SW480 (cell line): ENCODE results near the gene MDC1.

Source experiments
- DNase-seq: peaks from one replicate; pipeline ENCODE4 v3.0.0-alpha.2; 2016; ENCODE audit warnings: low spot score

MDC1 gene

DNA sequence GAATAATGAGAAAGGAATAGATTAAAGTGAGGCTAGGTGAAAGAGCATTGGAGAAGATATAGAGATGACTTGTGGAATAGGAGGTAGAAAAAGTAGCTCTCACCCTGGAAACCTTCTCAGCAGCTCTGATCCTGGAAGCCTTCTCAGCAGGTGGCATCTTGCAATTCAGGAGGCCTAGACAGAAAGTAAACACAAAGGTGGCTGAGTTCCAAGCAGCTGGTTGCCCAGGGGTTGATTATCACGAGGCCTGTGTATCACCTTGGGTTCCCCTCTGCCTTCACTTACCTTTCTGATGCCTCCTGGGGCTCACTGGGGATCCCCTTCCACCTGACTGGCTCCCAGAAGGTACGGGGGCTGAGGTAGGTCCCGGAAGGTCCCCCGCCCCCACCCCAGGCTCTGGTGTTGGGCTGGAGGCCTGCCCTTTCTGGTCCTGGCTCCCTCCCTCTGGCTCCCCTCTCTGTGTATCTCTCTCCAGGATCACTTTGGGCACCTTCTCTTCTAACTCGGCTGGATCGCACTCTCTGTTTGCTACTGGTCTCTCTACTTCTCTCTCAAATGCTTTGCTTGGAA is 9.7 kb downstream of the MDC1 start:
- no peak for DNase-seq

DNA sequence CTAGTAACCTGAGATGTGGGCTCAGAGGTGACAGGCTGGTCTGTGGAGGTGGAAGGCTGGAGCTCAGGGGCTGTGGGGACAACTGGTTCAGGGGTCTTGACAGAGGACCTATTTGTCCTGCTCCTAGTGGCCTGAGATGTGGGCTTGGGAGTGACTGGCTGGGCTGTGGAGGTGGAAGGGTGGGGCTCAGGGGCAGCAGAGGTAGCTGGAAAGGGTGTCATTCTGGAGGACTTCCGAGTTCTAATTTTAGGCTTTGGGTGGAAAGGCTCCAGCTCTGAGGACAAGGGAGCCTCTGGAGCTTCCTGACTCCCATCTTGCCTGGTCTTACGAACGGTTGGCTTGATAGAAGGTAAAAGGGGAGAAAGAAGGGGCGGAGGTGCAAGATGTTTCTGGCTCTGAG is 11.5 kb downstream of the MDC1 start:
- DNase-seq, result no peak

DNA sequence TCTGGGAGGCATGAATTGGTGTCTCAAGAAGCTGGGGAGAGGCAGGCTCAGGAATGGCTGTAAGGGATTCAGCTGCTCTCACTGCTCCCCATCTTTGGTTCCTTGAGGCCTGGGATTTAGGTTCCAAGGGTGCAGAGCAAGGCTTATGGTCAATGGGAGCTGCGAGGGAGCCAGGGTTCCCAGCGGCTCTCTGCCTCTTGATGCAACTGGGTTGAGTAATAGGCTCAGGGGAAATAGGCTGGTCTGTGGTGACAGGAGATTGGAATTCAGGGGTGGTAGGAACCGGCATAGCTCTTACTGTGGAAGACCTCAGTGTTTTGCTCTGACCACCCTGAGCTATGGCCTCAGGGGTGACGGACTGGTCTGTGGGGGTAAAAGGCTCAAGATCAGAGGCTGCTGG is 13.3 kb downstream of the MDC1 start:
- no peak for DNase-seq

DNA sequence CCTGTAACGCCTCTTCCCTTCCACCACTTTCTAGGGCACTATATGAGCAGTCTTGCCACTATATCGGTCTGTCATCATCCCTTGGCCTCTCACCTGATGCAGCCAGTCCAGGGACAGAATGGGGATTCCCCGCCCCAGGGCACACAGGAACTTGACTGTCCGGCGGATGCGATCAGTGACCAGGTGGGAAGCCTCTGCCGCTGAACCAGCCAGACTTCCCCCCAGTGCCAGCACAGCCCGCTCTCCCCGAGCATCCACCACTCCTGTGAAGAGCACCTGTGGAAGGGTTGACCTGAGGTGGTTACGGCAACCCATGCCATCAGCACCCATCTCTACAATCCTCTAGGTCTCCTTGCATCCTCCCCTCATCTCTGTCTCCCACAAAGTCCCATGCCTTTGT is 14.1 kb downstream of the MDC1 start:
- DNase-seq, result no peak

DNA sequence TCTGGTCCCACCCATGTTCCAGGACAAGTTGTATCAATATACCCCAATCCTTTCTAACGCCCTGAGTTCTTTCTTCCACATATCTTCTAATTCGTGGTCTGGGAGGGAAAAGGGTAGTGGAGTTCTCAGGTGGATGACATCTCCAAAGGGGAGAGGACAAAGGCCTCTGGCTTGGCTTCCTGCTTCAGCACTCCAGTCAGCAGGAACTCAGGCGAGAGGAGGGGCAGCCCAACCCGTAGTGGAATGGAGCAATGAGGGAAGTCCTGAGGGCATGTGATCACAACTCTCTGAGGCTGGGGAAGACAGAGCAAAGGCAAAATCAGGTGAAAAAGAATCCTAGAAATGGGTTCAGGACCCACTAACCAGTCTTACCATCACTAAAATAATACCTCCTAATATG is 16.7 kb downstream of the MDC1 start:
- DNase-seq, result no peak

DNA sequence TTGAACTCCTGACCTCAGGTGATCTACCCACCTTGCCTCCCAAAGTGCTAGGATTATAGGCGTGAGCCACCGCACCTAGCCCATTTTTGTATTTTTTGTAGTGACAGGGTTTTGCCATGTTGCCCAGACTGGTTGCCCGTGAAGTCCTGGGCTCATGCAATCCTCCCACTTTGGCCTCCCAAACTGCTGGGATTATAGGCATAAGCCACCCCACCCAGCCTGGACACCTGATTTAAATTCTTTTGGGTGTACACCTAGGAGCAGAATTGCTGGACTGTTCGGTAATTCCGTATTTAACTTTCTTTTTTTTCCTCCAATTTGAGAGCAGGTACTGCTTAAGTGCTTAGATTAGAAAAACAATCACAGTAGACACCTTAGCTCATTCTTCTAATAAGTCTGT is 20.6 kb downstream of the MDC1 start:
- DNase-seq, result no peak

DNA sequence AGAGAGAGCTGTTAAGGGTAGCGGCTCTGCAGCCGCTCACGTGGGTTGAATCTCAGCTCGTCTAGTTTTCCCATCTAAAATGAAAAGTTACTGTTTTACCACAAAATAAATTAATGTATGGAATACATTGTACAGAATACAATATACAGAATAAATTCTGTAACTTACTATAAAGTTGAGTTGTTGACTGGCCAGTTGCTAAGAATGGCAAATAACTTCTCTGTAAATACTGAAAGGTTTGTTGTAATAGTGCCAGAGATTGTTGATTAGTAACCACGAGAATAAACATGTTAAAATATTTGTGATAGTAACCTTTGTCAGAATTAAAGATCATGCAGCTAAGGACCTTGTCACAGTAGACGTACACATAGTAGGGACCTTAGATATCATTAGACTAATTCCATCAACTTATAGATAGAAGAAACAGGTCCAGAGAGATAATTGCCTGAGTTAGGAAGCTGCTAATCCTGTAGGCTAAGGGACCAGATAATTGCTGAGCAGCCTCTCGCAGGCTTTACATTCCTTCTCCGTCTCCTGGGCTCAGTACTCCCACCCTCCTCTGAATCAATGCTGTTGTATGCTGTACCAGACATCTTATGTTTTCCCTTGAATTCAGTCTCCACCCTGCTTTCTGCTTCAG is 25.8 kb downstream of the MDC1 start:
- DNase-seq, result no peak

DNA sequence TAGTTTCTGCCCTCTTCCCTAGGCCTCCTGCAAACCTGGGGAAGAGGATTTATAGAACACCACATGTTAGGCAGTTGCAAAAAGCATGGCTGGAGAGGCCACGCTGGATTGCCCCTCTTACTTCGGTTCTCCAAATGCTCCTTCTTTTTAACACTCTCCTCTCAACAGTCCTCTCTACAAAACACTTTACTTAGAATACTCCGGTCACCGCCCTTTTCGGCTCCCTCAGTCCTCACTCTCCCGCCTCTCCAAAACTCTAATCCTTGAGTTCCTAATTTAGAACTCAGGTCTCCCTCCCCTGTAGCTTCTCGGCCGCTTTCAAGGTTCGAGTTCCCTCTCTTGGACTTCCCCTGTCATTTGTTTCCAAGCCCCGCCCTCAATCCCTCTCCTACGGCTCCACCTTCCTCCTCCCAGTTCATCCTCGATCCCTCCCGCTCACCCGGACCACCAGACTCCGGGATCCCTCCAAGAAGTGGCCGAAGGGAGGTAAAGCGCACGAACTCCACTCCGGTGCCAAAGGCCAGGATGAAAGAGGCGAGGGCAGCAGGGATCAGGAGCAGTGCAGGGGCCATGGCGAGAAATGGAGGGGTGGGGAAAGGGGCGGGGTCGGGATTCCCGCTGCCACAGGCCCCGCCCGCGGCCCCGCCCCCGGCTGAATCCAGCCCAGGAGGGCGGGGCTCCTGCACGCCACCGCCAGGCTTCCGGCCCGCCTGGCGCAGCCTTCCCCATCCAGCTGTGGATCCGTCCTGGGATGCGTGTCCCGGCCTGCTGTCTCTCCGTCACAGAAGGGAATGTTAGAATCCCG is 26.5 kb downstream of the MDC1 start, which contains the start of gene NRM:
Gene NRM, minus strand, starts transcription at position 582 of the 805 bp plus-strand sequence. Its CDS starts 10 bp downstream, at position 572.
- peak; percentile 78 for DNase-seq

DNA sequence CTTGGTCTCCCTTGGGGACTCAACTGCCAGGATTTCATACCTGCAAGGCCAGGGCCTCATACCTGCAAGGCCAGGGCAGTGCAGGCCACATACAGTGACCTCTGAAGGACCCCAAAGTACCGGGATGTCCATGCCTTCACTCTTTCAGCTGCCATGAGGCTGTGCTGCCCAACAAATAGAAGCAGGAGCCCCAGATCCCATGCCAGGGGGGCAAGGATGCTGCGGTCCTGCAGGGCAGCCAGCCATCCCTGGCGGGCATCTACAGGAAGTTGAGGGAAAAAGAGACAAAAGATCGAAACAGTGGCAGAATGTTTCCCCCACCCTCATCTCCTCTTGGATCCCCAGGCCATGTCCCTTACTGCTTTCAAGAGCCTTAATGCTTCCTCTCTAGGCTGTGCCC is 27.1 kb downstream of the MDC1 start:
- no peak for DNase-seq

DNA sequence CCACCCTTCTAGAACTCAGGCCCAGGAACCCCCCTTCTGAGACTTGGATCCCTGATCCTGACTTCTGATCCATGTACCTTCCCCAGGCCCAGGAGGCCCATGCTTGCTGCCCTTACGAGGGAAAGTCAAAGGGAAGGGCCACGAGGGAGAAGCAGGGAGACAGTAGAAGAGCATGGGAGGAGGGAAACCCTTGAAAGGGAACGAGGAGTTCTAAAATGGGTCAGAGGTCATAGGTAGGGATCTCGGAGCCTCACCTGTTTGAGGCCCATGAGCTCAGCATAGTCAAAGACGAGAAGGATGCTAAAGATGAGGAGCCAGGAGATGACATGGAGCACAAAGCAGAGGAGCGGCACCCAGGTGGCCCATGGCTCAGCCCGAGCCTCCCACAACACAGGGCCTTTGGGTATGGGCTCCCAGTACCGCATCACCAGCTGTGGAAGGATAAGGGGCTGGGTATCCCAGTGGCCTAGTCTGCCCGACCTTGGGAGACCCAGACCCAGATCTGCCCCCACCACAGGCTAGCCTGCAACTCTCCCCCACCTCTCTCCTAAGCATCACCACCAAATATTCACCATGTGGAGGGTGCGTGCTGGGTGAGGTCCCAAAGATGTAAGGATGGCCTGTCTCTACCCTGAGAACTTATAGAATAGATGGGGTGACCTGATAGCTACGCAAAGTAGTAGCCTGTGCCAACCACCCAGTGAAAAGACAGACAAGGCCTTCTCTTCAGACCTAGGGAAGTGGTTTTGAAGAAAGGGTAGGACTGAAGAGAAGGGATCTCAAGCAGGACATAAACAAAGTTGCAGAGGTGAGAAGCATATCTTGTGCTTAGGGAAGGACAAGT is 27.8 kb downstream of the MDC1 start:
- no peak for DNase-seq

DNA sequence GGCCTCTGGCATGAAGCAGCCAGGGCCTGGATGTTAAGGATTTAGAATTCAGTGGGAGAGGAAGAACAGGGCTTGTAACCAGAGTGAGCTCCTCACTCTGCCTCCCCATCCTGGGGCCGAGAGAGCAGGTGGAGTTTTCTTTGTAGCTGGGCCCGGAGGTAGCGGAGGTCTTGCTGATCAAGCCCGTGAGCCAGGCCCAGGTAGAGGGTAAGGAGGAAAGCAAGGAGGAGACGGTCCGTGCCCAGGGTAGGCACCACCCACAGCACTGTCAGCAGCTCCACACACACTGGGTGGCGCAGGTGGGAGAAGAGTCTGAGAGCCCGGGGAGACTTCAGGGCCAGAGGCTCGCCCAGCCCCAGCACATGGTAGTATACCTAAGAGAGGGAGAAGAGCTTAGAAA is 28.5 kb downstream of the MDC1 start:
- no peak for DNase-seq

DNA sequence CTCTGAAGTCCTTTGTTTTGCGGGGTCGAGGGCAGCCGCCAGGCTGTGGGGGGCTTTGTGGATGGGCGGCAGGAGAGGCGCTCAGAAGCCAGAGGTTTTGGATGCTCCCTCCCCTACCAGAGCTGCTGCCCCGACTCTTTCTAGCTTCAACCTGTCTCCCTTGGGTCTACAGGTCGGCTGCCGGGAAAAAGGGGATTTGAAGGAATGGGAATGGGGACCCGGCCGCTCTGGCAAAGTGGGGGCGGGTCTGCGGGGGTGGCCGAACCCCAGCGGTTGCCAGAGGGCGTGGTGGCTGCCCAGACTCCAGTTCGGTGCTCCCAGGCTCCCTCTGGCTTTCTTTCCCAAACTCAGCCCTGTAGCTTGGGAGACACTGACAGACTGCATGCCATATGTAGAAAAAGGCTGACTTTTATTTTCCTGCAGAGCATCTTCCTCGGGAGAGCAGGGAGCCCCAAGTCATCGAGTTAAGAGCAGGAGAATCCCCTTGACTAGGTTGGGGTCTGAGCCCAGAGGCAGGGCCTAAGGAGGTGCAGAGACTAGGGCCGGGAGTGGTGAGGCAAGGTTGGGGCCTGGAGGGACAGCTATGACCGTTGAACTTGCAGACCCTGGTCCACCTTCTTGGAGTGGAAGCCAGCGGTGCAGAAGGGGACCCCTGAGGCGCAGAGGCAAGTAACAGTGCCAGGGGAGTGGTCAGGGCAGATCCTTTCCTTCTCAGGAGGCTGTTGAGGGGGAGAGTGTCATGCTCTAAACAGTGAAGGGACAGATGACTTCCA is 29.2 kb downstream of the MDC1 start:
- peak; percentile 35 for DNase-seq

DNA sequence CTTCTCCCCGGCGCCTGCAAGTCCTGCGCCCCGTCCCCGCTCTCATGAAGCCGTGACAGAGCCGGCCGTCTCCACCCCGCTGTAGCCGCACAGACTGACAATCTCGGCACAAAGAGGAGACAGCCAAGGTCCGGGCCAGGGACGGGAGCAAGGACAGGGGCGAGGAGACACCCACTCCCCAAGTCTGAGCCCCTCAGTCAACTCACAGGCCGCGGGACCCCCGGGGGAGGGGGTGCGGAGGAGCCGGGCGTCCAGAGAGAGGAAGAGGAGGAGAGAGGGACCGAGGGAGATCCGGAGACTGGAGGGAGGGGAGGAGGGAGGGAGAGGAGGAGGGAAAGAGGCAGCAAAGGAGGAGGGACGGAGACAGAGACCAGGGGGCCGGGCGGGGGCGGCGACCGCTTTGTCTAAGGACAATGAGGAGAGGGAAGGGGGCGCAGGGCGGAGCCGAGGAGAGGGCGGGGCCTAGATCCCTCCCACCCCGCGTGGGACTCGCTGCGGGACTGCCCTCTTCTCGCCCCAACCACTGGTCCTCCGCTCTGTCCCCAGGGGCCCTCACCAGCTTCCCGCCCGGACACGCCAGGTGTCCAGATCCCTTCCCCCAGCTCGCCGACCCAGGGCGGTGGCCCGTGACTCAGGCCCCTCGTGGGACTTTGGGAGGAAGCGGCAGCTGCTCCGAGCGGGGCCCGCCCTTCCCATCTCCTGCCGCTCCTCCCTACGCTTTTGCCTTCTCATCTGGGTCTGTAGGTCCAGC is 30.0 kb downstream of the MDC1 start:
- DNase-seq, result peak; percentile 91

DNA sequence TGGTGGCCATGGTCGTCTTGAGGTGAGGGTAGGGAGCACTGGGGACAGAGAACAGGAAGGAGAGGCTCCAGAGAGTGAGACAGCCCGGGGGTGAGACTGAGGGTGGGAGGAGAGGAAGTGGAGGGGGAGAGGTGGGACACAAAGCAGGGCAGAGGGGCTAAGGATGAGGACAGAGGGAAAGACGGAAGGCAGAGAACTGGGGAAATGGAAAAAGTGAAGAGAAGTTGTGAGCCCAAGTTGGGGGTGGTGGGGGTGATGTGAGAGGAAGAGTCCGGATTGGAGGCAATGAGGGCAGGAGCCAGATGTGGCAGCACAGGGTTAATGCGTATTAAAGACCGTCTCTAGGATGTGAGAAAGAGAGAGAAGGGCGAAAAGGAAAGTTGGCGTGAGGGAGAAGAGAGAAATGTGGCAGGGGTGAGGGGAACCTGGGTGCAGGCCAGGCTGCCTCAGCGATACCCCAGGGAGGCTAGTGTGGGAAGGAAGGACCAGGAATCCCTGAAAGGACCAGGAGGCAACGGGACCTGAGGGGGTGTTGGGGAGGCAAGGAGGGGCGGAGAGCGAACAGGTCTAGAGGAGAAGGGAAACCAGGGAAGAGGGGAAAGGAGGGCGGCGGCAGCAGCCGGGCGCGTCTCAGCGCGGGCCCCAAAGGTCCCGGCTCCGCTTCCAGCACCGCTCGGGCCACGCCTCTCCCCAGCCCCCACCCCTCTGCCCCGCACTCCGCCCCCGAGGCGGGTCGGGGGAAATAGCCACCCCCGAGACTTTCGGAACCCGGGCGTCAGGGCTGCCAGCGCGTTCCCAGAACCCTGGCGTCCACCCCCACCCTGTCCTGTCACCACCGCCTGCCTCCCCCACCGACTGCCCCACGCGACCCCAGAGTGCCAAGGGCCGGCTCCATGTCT is 30.8 kb downstream of the MDC1 start, which contains the start of gene PPP1R18:
Gene PPP1R18, minus strand, starts transcription at position 637 of the 899 bp plus-strand sequence. Its CDS starts 627 bp downstream, at position 10.
- DNase-seq, result peak; percentile 29

DNA sequence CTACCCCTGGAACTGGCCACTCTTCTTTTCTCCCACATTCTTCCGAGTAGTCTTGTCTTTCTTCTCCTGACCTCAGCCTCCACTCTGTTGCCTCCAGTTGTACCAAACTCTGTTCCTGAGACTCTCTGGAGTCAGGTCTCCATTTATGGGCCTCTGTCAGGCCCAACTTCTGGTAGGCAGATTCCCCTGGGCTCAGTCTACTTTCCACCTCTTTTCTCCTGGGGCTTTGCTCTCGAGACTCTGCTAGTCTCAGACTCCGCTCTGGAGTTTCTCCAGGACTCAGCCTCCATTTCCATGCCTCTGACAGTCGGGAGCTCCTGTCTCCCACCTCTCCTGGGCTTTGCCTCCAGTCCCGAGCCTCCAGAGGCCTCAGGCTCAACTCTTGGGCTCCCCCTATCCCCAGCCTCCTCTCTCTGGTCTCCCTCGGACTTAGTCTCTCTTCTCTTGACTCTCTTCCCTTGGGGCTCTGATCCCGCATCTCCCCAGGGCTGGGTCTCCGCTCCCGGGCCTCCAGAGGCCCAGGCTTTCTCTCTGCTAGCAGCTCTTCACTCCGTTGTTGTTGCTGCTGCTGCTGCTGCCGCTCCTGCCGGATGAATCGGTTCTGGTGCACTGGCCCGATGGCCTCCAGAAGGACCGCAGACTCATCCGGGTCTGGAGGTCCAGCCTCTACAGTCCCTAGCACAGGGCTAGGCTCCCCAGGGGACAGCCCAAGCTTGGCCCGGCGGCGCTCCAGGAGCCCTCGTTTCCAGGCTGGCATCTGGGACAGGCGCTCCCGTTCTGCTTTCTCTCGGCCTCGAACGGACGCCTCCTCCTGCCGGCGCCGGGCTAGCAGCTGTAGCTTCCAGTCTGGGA is 31.7 kb downstream of the MDC1 start:
- DNase-seq, result no peak

DNA sequence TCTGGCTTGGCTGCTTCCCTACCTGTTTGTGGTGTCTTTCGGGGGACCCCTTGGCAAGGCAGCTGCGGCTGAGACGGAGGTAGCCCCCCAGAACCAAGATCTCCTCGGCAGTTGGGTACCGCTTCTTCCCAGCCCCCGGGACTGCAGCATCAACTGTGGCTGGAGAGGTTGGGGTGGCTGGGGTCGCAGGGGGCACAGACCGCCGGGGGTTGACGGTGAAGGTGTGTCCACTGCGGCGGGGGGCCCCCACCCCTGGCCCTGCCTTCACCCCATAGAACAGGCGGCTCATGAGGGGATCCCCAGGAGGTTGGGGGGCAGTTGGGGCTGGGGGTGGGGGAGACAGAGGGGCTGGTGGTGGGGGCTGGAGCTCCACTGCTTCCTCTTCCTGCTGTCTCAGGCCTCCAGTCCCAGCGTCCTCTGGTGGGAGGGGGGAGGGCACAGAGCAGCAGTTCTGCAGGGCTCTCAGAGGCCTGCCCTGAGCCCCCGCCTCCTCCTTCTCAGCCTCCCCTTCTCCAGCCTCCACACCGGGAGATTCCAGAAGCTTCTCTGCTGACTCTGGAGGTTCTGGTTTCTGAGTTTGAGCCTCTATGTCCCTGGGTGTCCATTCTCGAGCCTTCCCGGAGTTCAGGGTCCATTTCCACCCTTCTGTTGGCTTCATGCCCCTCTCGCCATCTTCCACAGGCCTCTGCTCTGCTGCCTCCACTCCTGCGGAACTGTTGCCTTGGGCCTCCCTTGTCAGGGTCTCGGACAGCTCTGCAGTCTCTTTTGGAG is 32.5 kb downstream of the MDC1 start:
- DNase-seq, result no peak

DNA sequence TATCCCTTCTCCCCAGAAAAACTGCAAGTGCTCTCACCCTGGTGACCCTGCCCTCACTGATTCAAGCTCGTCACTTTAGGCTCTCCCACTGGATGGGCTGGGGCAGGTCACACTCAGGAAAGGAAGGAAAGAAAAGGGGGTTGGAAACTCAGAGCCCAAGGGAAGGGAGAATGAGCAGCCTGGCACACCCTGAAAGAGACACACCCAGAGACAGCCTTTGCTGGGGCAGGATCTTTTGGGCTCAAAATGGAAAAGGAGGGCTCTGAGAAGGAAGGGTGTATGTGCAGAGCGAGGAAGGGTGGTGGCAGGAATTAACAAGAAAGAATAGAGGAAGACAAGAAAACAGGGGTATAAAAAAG is 33.1 kb downstream of the MDC1 start:
- no peak for DNase-seq
